Liver (tissue), 9 donors: Measurements from ENCODE around the gene RAD51B. TPM values are rescaled to one million over a fixed set of nuclear protein-coding genes. Genes with fewer than 3 reads are reported as not detected.

Experiments used
- DNase-seq: peaks from one replicate; pipeline ENCODE4 v3.0.0-alpha.2; 2017; ENCODE audit warnings: low spot score
- H3K27ac ChIP-seq, 2 donors: one replicate each; pipeline ENCODE4 v1.7.0; 2013; ENCODE audit warnings: inconsistent platforms in 2 of 2, low read length in 2 of 2, control low read depth in 1 of 2, low read depth in 1 of 2, mild to moderate bottlenecking in 1 of 2
- H3K27me3 ChIP-seq, 4 donors: one replicate each; pipeline versions ENCODE4 v1.6.1 to v1.7.0; 2013; ENCODE audit warnings: low read length in 3 of 4, inconsistent platforms in 1 of 4, mild to moderate bottlenecking in 1 of 4, moderate library complexity in 1 of 4; ENCODE audit not compliant: control insufficient read depth in 4 of 4, insufficient read depth in 4 of 4
- H3K36me3 ChIP-seq, 4 donors: one replicate each; pipeline versions ENCODE4 v1.6.1 to v1.7.0; 2013; ENCODE audit warnings: low read length in 3 of 4, mild to moderate bottlenecking in 3 of 4, low read depth in 1 of 4, moderate library complexity in 1 of 4; ENCODE audit not compliant: control insufficient read depth in 4 of 4, insufficient read depth in 3 of 4
- H3K4me1 ChIP-seq, 4 donors: one replicate each; pipeline versions ENCODE4 v1.6.1 to v1.7.0; 2013; ENCODE audit warnings: low read length in 3 of 4, mild to moderate bottlenecking in 3 of 4, moderate library complexity in 1 of 4; ENCODE audit not compliant: control insufficient read depth in 4 of 4, insufficient read depth in 4 of 4
- H3K4me3 ChIP-seq, 3 donors: one replicate each; pipeline versions ENCODE4 v1.6.1 to v1.7.0; 2013; ENCODE audit warnings: low read length in 3 of 3, control low read depth in 1 of 3, low read depth in 1 of 3, mild to moderate bottlenecking in 1 of 3
- H3K9ac ChIP-seq, 2 donors: one replicate each; pipeline ENCODE4 v1.7.0; 2013; ENCODE audit warnings: low read length in 2 of 2, mild to moderate bottlenecking in 2 of 2, moderate library complexity in 2 of 2, control low read depth in 1 of 2, low read depth in 1 of 2
- H3K9me3 ChIP-seq, 4 donors: one replicate each; pipeline versions ENCODE4 v1.6.1 to v1.7.0; 2013; ENCODE audit warnings: low read length in 3 of 4; ENCODE audit not compliant: control insufficient read depth in 4 of 4
- FOXA1 ChIP-seq: IDR thresholded peaks from 2 replicates; pipeline ENCODE4 v1.6.1; 2016; ENCODE audit warnings: antibody characterized with exemption
- FOXA2 ChIP-seq: IDR thresholded peaks from 2 replicates; pipeline ENCODE4 v1.6.1; 2016; ENCODE audit warnings: antibody characterized with exemption
- HNF4A ChIP-seq, 2 donors: conservative IDR thresholded peaks; 2 replicates each; pipeline ENCODE4 v1.6.1; 2016; ENCODE audit warnings: antibody characterized with exemption in 2 of 2, mild to moderate bottlenecking in 2 of 2
- HNF4G ChIP-seq: IDR thresholded peaks from 2 replicates; pipeline ENCODE4 v1.6.1; 2016; ENCODE audit warnings: antibody characterized with exemption
- JUND ChIP-seq, 2 donors: IDR thresholded peaks; 2 replicates each; pipeline ENCODE4 v1.6.1; 2016; ENCODE audit warnings: antibody characterized with exemption in 2 of 2
- NR2F2 ChIP-seq: IDR thresholded peaks from 2 replicates; pipeline ENCODE4 v1.6.1; 2016; ENCODE audit warnings: antibody characterized with exemption
- RAD21 ChIP-seq, 2 donors: IDR thresholded peaks; 2 replicates each; pipeline ENCODE4 v1.6.1; 2016; ENCODE audit warnings: antibody characterized with exemption in 2 of 2, mild to moderate bottlenecking in 2 of 2
- REST ChIP-seq: IDR thresholded peaks from 2 replicates; pipeline ENCODE4 v1.6.1; 2016; ENCODE audit warnings: antibody characterized with exemption, mild to moderate bottlenecking
- RXRA ChIP-seq, 2 donors: IDR thresholded peaks; 2 replicates each; pipeline ENCODE4 v1.6.1; 2017 to 2018; ENCODE audit warnings: antibody characterized with exemption in 2 of 2, mild to moderate bottlenecking in 1 of 2
- TAF1 ChIP-seq: conservative IDR thresholded peaks from 2 replicates; pipeline ENCODE4 v1.6.1; 2016; ENCODE audit warnings: antibody characterized with exemption, mild to moderate bottlenecking
- YY1 ChIP-seq: IDR thresholded peaks from 2 replicates; pipeline ENCODE4 v1.6.1; 2016; ENCODE audit warnings: antibody characterized with exemption, mild to moderate bottlenecking
- WGBS: extraction: QIAGEN DNeasy Blood & Tissue Kit; methylation state at CpG from one replicate; pipeline ENCODE4 v1.1.7; 2013; 5-methylcytosine and 5-hydroxymethylcytosine counted together
- polyA plus RNA-seq, 2 donors: library from polyadenylated mRNA; stranded (reverse) in 1 of 2; unstranded in 1 of 2; fragments of 200-250 nt in 1 of 2; fragments of >200 nt in 1 of 2; fragmentation: Nextera tagmentation in 1 of 2; extraction: Ambion mirVana in 1 of 2; gene quantifications; one replicate each; pipeline versions ENCODE4 v1.2.1 to v1.2.3, GENCODE V29; 2013 to 2015
- total RNA-seq, 2 donors: library from RNA; depleted of rRNA; stranded (reverse); fragments of >200 nt; gene quantifications; one replicate each; pipeline ENCODE4 v1.2.3, GENCODE V29; 2014
- TF ChIP-seq, protein P1 (sequence below): fragments of 150-350 bp; IDR thresholded peaks from 2 replicates; pipeline ENCODE4 v1.5.1; 2017; ENCODE audit warnings: improper control_type of control experiment, low read depth, low read length; ENCODE audit not compliant: missing input control
- TF ChIP-seq, protein P2 (sequence below): IDR thresholded peaks from 2 replicates; pipeline ENCODE4 v1.6.1; 2016; ENCODE audit warnings: antibody characterized with exemption
- TF ChIP-seq, protein P3 (sequence below): IDR thresholded peaks from 2 replicates; pipeline ENCODE4 v1.6.1; 2016; ENCODE audit warnings: antibody characterized with exemption
- donor health status: healthy.
- donor health status: healthy.
- donor health status: healthy.
- donor health status: healthy.
- donor health status: healthy.

Gene RAD51B
- total and polyA plus RNA-seq, 4 donors, result 0.81 to 12.9 (median 2.4) TPM

- Histone ChIP-seq H3K27me3 (no peaks in the 10 kb centered on the region), H3K9ac (no peak overlapping the region), H3K36me3 (no peaks in the 10 kb centered on the region), H3K27ac (peak overlapping the region; percentile 62 to 63), H3K9me3 (no peaks in the 10 kb centered on the region), H3K4me1 (peaks cover 4 to 37% (median 31%) of the 10 kb centered on the region in 4 donors), H3K4me3 (no peak overlapping the region)
- WGBS, result 41% methylated on average over 2 of the region's 2 CpGs
- DNase-seq, result no peak
- TF ChIP-seq NR2F2, result no peak
- peak; percentile 15 to 17 for TF ChIP-seq HNF4A (conservative IDR thresholded peaks at IDR 0.05)
- peak in 1 of 2 donors; percentile 18 for TF ChIP-seq RXRA (IDR thresholded peaks at IDR 0.05)
Observed at GRCh38 chr14:68192935-68193334, 373.4 kb downstream of the RAD51B start.

GRCh38 chr14:68193970-68194681, 374.5 kb downstream of the RAD51B start:
- TF ChIP-seq FOXA1, result no peak
- TF ChIP-seq, protein P1, sequence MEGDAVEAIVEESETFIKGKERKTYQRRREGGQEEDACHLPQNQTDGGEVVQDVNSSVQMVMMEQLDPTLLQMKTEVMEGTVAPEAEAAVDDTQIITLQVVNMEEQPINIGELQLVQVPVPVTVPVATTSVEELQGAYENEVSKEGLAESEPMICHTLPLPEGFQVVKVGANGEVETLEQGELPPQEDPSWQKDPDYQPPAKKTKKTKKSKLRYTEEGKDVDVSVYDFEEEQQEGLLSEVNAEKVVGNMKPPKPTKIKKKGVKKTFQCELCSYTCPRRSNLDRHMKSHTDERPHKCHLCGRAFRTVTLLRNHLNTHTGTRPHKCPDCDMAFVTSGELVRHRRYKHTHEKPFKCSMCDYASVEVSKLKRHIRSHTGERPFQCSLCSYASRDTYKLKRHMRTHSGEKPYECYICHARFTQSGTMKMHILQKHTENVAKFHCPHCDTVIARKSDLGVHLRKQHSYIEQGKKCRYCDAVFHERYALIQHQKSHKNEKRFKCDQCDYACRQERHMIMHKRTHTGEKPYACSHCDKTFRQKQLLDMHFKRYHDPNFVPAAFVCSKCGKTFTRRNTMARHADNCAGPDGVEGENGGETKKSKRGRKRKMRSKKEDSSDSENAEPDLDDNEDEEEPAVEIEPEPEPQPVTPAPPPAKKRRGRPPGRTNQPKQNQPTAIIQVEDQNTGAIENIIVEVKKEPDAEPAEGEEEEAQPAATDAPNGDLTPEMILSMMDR, result no peak
- TF ChIP-seq, protein P2, sequence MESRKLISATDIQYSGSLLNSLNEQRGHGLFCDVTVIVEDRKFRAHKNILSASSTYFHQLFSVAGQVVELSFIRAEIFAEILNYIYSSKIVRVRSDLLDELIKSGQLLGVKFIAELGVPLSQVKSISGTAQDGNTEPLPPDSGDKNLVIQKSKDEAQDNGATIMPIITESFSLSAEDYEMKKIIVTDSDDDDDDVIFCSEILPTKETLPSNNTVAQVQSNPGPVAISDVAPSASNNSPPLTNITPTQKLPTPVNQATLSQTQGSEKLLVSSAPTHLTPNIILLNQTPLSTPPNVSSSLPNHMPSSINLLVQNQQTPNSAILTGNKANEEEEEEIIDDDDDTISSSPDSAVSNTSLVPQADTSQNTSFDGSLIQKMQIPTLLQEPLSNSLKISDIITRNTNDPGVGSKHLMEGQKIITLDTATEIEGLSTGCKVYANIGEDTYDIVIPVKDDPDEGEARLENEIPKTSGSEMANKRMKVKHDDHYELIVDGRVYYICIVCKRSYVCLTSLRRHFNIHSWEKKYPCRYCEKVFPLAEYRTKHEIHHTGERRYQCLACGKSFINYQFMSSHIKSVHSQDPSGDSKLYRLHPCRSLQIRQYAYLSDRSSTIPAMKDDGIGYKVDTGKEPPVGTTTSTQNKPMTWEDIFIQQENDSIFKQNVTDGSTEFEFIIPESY, result no peak
- no peak for TF ChIP-seq JUND (IDR thresholded peaks at IDR 0.05)
- TF ChIP-seq YY1, result no peak
- TF ChIP-seq HNF4A (conservative IDR thresholded peaks at IDR 0.05), result no peak
- no peak for TF ChIP-seq RAD21 (IDR thresholded peaks at IDR 0.05)
- TF ChIP-seq, protein P3, sequence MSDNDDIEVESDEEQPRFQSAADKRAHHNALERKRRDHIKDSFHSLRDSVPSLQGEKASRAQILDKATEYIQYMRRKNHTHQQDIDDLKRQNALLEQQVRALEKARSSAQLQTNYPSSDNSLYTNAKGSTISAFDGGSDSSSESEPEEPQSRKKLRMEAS, result no peak
- TF ChIP-seq NR2F2, result no peak
- no peak for TF ChIP-seq FOXA2
- Histone ChIP-seq H3K9me3 (no peaks in the 10 kb centered on the region), H3K27me3 (no peaks in the 10 kb centered on the region), H3K27ac (peak overlapping the region; percentile 62 to 63), H3K36me3 (no peaks in the 10 kb centered on the region), H3K4me1 (peaks cover 4 to 47% (median 33%) of the 10 kb centered on the region in 4 donors), H3K4me3 (no peak overlapping the region), H3K9ac (no peak overlapping the region)
- 60% methylated on average over 3 of the region's 3 CpGs for WGBS
- no peak for DNase-seq

DNA sequence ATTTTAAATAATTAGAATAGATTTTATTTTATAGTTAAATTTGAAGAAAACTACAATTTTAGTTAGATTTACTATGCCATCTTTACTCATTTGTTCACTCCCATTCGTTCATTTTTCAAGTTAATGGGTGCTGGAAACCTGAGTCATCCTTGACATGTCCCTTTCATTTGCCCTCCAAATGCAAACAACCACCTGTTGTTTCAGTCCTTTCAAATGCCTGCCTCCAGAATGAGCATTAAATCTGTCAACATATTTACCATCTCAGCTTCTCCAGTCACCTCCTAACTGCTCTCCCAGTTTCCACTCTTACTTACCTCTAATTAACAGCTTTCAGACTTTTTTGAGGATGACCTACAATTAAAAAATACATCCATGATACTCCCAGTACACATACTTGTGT, 375.5 kb downstream of the RAD51B start:
- WGBS, result 32% methylated on average over 1 of the region's 1 CpG
- Histone ChIP-seq H3K9ac (no peak overlapping the region), H3K27ac (no peak overlapping the region), H3K27me3 (no peaks in the 10 kb centered on the region), H3K9me3 (no peaks in the 10 kb centered on the region), H3K36me3 (no peaks in the 10 kb centered on the region), H3K4me3 (no peak overlapping the region), H3K4me1 (peaks cover 11 to 57% (median 42%) of the 10 kb centered on the region in 4 donors)
- no peak for DNase-seq
- TF ChIP-seq REST, result no peak
- no peak for TF ChIP-seq HNF4G
- peak; percentile 55 for TF ChIP-seq YY1
- peak in 1 of 2 donors; percentile 20 for TF ChIP-seq HNF4A (conservative IDR thresholded peaks at IDR 0.05)
- TF ChIP-seq TAF1, result no peak
- peak in 1 of 2 donors; percentile 13 for TF ChIP-seq RXRA (IDR thresholded peaks at IDR 0.05)
